Ishikawa (cell line): ENCODE data around the gene KIAA0513.

ENCODE experiments used
- CEBPB ChIP-seq: IDR thresholded peaks from 2 replicates; pipeline ENCODE4 v1.6.1; 2012
- CREB1 ChIP-seq: IDR thresholded peaks from 2 replicates; pipeline ENCODE4 v1.6.1; 2012; ENCODE audit warnings: low read depth
- EGR1 ChIP-seq: IDR thresholded peaks from 2 replicates; pipeline ENCODE4 v1.6.1; 2012
- EP300 ChIP-seq: IDR thresholded peaks from 2 replicates; pipeline ENCODE4 v1.6.1; 2012; ENCODE audit warnings: borderline replicate concordance
- FOXM1 ChIP-seq: IDR thresholded peaks from 2 replicates; pipeline ENCODE4 v1.6.1; 2012; ENCODE audit warnings: low read depth, borderline replicate concordance
- NFIC ChIP-seq: IDR thresholded peaks from 2 replicates; pipeline ENCODE4 v1.6.1; 2012
- RAD21 ChIP-seq: IDR thresholded peaks from 2 replicates; pipeline ENCODE4 v1.6.1; 2012; ENCODE audit warnings: low read depth
- REST ChIP-seq: IDR thresholded peaks from 2 replicates; pipeline ENCODE4 v1.6.1; 2012; ENCODE audit warnings: low read depth, mild to moderate bottlenecking
- TAF1 ChIP-seq: IDR thresholded peaks from 2 replicates; pipeline ENCODE4 v1.6.1; 2012; ENCODE audit warnings: low read depth, mild to moderate bottlenecking
- TCF12 ChIP-seq: IDR thresholded peaks from 2 replicates; pipeline ENCODE4 v1.6.1; 2012; ENCODE audit warnings: low read depth
- TEAD4 ChIP-seq: IDR thresholded peaks from 2 replicates; pipeline ENCODE4 v1.6.1; 2012
- YY1 ChIP-seq: IDR thresholded peaks from 2 replicates; pipeline ENCODE4 v1.6.1; 2012; ENCODE audit warnings: low read depth
- ZBTB7A ChIP-seq: IDR thresholded peaks from 2 replicates; pipeline ENCODE4 v1.6.1; 2012; ENCODE audit warnings: low read depth
- TF ChIP-seq, protein P1 (sequence below): IDR thresholded peaks from 2 replicates; pipeline ENCODE4 v1.6.1; 2012
- TF ChIP-seq, protein P2 (sequence below): IDR thresholded peaks from 2 replicates; pipeline ENCODE4 v1.6.1; 2012

The KIAA0513 gene

GRCh38 chr16:85034591-85035433 is 7.2 kb downstream of the KIAA0513 start:
- no peak for TF ChIP-seq RAD21
- TF ChIP-seq EP300: no peak
- TF ChIP-seq TCF12: no peak
- no peak for TF ChIP-seq CEBPB
- TF ChIP-seq ZBTB7A: no peak
- TF ChIP-seq, protein P1, sequence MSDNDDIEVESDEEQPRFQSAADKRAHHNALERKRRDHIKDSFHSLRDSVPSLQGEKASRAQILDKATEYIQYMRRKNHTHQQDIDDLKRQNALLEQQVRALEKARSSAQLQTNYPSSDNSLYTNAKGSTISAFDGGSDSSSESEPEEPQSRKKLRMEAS: no peak
- TF ChIP-seq YY1: no peak
- TF ChIP-seq NFIC: no peak
- no peak for TF ChIP-seq CREB1
- TF ChIP-seq EGR1: no peak
- no peak for TF ChIP-seq TEAD4
- TF ChIP-seq REST: no peak
- no peak for TF ChIP-seq FOXM1
- TF ChIP-seq TAF1: no peak
- TF ChIP-seq, protein P2, sequence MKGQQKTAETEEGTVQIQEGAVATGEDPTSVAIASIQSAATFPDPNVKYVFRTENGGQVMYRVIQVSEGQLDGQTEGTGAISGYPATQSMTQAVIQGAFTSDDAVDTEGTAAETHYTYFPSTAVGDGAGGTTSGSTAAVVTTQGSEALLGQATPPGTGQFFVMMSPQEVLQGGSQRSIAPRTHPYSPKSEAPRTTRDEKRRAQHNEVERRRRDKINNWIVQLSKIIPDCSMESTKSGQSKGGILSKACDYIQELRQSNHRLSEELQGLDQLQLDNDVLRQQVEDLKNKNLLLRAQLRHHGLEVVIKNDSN: no peak

DNA sequence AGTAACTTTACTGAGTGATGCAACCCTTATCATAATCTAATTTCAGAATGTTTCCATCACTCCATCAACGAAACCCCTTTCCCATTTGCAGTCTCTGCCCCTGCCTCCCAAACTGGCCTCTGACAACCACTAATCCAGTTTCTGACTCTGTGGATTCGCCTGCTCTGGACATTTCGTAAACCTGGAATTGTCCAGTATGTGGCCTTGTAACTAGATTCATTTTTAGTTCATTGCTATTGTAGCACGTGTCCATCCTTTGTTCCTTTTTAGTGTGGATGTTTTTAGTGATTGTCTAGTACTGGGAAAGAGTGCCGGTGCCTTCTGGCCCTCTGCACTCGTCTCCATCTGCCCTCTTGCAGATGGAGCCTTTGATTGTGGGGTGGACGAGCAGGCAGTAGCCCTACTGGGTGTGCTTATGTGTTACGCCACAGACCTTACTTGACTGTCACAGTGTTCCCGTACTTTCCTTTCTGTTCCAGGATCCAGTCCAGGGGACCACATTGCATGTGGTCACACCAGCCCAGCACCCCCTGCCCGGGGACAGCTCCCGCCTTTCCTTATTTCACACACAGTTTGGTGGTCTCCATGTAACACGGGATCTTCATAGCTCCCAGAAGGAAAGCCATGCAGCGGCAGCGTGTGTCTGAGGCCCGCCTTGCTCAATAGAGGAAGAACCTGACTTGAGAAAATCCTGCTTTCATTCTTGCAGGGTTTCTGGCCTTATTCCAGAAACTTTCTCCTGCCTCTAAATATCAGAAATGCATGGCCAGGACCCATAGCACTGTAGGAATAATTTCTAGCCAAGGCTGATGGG is 8.8 kb downstream of the KIAA0513 start:
- TF ChIP-seq, protein P2: no peak
- TF ChIP-seq NFIC (peak; percentile 26; the same call in 1 of the 2 replicates), REST (peak; percentile 57)

GRCh38 chr16:85037050-85037410 is 9.4 kb downstream of the KIAA0513 start:
- TF ChIP-seq REST: no peak
- TF ChIP-seq TCF12: no peak
- TF ChIP-seq CREB1: no peak; the same call in 1 of the 2 replicates
- TF ChIP-seq RAD21: no peak
- no peak for TF ChIP-seq FOXM1
- TF ChIP-seq, protein P2: no peak
- no peak for TF ChIP-seq NFIC
- no peak for TF ChIP-seq CEBPB
- no peak for TF ChIP-seq TAF1
- no peak for TF ChIP-seq EP300
- TF ChIP-seq EGR1: no peak
- TF ChIP-seq, protein P1: no peak

DNA sequence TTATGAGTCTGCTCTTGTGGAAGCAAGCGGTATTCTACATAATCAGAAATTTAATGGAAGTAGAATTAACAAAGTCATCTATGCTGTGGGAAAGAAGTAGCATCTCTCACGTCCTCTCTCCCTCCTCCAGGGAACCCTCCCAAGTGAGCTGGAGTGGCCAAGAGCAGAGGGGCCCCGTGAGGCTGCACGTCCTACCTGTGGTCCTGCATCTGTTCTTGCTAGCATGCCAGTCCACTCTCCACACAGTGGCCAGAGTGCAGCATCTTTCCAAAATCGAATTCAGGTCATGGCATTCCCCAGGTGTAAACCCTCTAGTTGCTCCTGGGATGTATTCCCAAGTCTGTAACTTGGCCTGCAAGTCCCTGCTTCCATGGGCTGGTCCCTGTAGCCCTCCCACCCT is 10.1 kb downstream of the KIAA0513 start:
- TF ChIP-seq CEBPB: no peak
- TF ChIP-seq EGR1: no peak
- no peak for TF ChIP-seq EP300
- TF ChIP-seq, protein P1: no peak
- no peak for TF ChIP-seq NFIC
- TF ChIP-seq TAF1: no peak
- no peak for TF ChIP-seq ZBTB7A
- TF ChIP-seq FOXM1: no peak
- no peak for TF ChIP-seq CREB1
- TF ChIP-seq TCF12: no peak
- TF ChIP-seq RAD21: no peak
